GM23248 (cell line): ENCODE data around the gene TMEM120A.

Experiments used
- EZH2 ChIP-seq: fragments of 200-600 bp; sonication (generic); IDR thresholded peaks from 2 replicates; pipeline ENCODE4 v1.6.1; 2018; ENCODE audit warnings: antibody characterized with exemption, mild to moderate bottlenecking; ENCODE audit not compliant: insufficient read depth, poor library complexity, severe bottlenecking
- EZH2phosphoT487 ChIP-seq: fragments of 200-600 bp; sonication (generic); IDR thresholded peaks from 2 replicates; pipeline ENCODE4 v1.6.1; 2018; ENCODE audit warnings: antibody characterized with exemption, moderate library complexity, mild to moderate bottlenecking, low read depth; ENCODE audit not compliant: insufficient read depth

- no peak for TF ChIP-seq EZH2phosphoT487
- TF ChIP-seq EZH2, result no peak
Observed at GRCh38 chr7:75995996-75996395, 1.6 kb upstream of the TMEM120A start.
